G401 (cell line): ENCODE data around the gene PRAMEF5. TPM values are rescaled to one million over a fixed set of nuclear protein-coding genes. Genes with fewer than 3 reads are reported as not detected.
"Not testable (repeated sequence)": the region's sequence is repeated elsewhere in the genome, so short reads cannot be mapped to it uniquely, and the experiment has no call there.

Experiments
- DNase-seq: peaks from one replicate; pipeline ENCODE4 v3.0.0-alpha.2; 2015; ENCODE audit warnings: low spot score
- in situ Hi-C: cut with HindIII; loops from 2 replicates; pipeline ENCODE4 v1.10.0; 2016; ENCODE audit warnings: low sequenced_read_pairs, mixed read lengths
- total RNA-seq: library from RNA; depleted of rRNA; stranded (reverse); fragments of >200 nt; shearing (Covaris generic); gene quantifications from 2 replicates; pipeline ENCODE4 v1.2.3, GENCODE V29; 2014; rRNA removed

PRAMEF5 gene
- 0.17 TPM in 1 of 2 replicates, not detected in the other for total RNA-seq

GRCh38 chr1:13253898-13254297 lies at the start of gene PRAMEF5:
TSS of gene PRAMEF5 (plus strand) at chr1:13254198. CDS start at chr1:13259269, 5,071 bp downstream.
- in situ Hi-C loops, DNase-seq: not testable (repeated sequence)

- in situ Hi-C loops, DNase-seq: not testable (repeated sequence)
Observed at GRCh38 chr1:13208712-13209111, 45.3 kb upstream of the PRAMEF5 start.

- DNase-seq, in situ Hi-C loops: not testable (repeated sequence)
Observed at GRCh38 chr1:13216619-13217018, 37.4 kb upstream of the PRAMEF5 start.

- in situ Hi-C loops: not testable (repeated sequence)
Observed at GRCh38 chr1:13219203-13219602, 34.8 kb upstream of the PRAMEF5 start.

GRCh38 chr1:13222788-13223187 lies 31.2 kb upstream of the PRAMEF5 start:
- DNase-seq, in situ Hi-C loops: not testable (repeated sequence)

More at GRCh38 chr1:13219203-13219602, 34.8 kb upstream of the PRAMEF5 start:
- DNase-seq: not testable (repeated sequence)

GRCh38 chr1:13224480-13225060 lies 29.4 kb upstream of the PRAMEF5 start:
- DNase-seq: no peak
- in situ Hi-C loops: no loop called here

GRCh38 chr1:13225675-13226204 lies 28.3 kb upstream of the PRAMEF5 start, which contains the start of gene PRAMEF18:
TSS of gene PRAMEF18 (minus strand) at chr1:13226154. CDS start at chr1:13226106, 48 bp downstream.
- DNase-seq, in situ Hi-C loops: not testable (repeated sequence)

GRCh38 chr1:13227271-13228055 lies 26.5 kb upstream of the PRAMEF5 start:
- in situ Hi-C loops, DNase-seq: not testable (repeated sequence)

- DNase-seq: no peak
Observed at GRCh38 chr1:13228343-13228781, 25.6 kb upstream of the PRAMEF5 start.

GRCh38 chr1:13230096-13230495 lies 23.9 kb upstream of the PRAMEF5 start:
- in situ Hi-C loops, DNase-seq: not testable (repeated sequence)

More at GRCh38 chr1:13228343-13228781, 25.6 kb upstream of the PRAMEF5 start:
- in situ Hi-C loops: no loop called here

- DNase-seq, in situ Hi-C loops: not testable (repeated sequence)
Observed at GRCh38 chr1:13230601-13231000, 23.4 kb upstream of the PRAMEF5 start.

- DNase-seq, in situ Hi-C loops: not testable (repeated sequence)
Observed at GRCh38 chr1:13231061-13231750, 22.8 kb upstream of the PRAMEF5 start.

- in situ Hi-C loops, DNase-seq: not testable (repeated sequence)
Observed at GRCh38 chr1:13232056-13232455, 21.9 kb upstream of the PRAMEF5 start.

GRCh38 chr1:13234057-13234456 lies 19.9 kb upstream of the PRAMEF5 start:
- in situ Hi-C loops: not testable (repeated sequence)

GRCh38 chr1:13237572-13237971 lies 16.4 kb upstream of the PRAMEF5 start:
- DNase-seq, in situ Hi-C loops: not testable (repeated sequence)

More at GRCh38 chr1:13234057-13234456, 19.9 kb upstream of the PRAMEF5 start:
- DNase-seq: not testable (repeated sequence)

GRCh38 chr1:13239633-13240032 lies 14.4 kb upstream of the PRAMEF5 start:
- DNase-seq, in situ Hi-C loops: not testable (repeated sequence)

- DNase-seq, in situ Hi-C loops: not testable (repeated sequence)
Observed at GRCh38 chr1:13243536-13244263, 10.3 kb upstream of the PRAMEF5 start.

- in situ Hi-C loops, DNase-seq: not testable (repeated sequence)
Observed at GRCh38 chr1:13245841-13246553, 8.0 kb upstream of the PRAMEF5 start.
